ENCODE measurements around the gene ZDHHC18.
A peak's percentile ranks its signal among the peaks of the same experiment; 100 is the strongest.

GRCh38 chr1:26889551-26890466 is 63.3 kb downstream of the ZDHHC18 start, which contains the start of gene GPN2:
- TF ChIP-seq ZNF565 (CRISPR knock-in tag; conservative IDR thresholded peaks at IDR 0.05; ENCODE audit: low read depth), result no peak
- TF ChIP-seq RARB (CRISPR knock-in tag; IDR thresholded peaks at IDR 0.05), result no peak
- TF ChIP-seq ZC3H10 (CRISPR knock-in tag; IDR thresholded peaks at IDR 0.05), result no peak
- TF ChIP-seq ZFP3 (CRISPR knock-in tag; IDR thresholded peaks at IDR 0.05), result no peak
- TF ChIP-seq ZFP30 (CRISPR knock-in tag; IDR thresholded peaks at IDR 0.05), result no peak
- TF ChIP-seq PATZ1 (CRISPR knock-in tag; IDR thresholded peaks at IDR 0.05; ENCODE audit: borderline replicate concordance), result 0 out of 2 replicates have a peak, but pooled peaks have one; percentile 32
- TF ChIP-seq ARNTL (CRISPR knock-in tag; IDR thresholded peaks at IDR 0.05; ENCODE audit: borderline replicate concordance, low read depth), result no peak
- no peak for TF ChIP-seq ESRRG (CRISPR knock-in tag; IDR thresholded peaks at IDR 0.05)

All from SK-N-SH treated with all-trans-retinoic acid at 6 μM for 48 hours (cell line).